ENCODE measurements around the gene PSME3IP1.
"Not testable (repeated sequence)": the region's sequence is repeated elsewhere in the genome, so short reads cannot be mapped to it uniquely, and the experiment has no call there.

The PSME3IP1 gene

DNA sequence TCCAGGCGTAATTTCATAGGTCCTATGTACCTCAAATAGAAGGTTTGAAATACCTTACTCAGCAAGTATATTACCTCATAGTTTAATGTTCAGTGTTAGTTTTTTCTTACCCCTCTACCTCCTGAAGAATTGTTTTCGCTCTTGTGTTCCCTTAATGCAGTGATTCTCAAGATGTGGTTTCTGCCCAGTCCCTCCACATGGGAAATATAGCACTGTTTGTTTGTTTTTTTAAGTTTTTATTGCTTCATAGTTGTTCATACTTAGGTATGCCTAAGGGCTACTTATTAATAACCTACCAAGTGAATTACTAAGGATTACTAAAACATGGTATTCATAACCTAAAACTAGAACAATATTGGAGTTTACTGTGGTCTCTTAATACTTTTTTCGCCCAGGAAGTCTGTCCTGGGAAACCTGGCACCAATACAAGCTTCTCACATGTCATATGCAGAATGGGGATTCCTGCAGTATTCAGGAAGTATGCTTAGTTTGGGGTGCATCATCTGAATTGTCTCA lies 5.3 kb upstream of the PSME3IP1 start:
- TF ChIP-seq SPI1 (IDR thresholded peaks at IDR 0.05; ENCODE audit: borderline replicate concordance, low read depth) = no peak
- TF ChIP-seq, protein P1, sequence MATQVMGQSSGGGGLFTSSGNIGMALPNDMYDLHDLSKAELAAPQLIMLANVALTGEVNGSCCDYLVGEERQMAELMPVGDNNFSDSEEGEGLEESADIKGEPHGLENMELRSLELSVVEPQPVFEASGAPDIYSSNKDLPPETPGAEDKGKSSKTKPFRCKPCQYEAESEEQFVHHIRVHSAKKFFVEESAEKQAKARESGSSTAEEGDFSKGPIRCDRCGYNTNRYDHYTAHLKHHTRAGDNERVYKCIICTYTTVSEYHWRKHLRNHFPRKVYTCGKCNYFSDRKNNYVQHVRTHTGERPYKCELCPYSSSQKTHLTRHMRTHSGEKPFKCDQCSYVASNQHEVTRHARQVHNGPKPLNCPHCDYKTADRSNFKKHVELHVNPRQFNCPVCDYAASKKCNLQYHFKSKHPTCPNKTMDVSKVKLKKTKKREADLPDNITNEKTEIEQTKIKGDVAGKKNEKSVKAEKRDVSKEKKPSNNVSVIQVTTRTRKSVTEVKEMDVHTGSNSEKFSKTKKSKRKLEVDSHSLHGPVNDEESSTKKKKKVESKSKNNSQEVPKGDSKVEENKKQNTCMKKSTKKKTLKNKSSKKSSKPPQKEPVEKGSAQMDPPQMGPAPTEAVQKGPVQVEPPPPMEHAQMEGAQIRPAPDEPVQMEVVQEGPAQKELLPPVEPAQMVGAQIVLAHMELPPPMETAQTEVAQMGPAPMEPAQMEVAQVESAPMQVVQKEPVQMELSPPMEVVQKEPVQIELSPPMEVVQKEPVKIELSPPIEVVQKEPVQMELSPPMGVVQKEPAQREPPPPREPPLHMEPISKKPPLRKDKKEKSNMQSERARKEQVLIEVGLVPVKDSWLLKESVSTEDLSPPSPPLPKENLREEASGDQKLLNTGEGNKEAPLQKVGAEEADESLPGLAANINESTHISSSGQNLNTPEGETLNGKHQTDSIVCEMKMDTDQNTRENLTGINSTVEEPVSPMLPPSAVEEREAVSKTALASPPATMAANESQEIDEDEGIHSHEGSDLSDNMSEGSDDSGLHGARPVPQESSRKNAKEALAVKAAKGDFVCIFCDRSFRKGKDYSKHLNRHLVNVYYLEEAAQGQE (IDR thresholded peaks at IDR 0.05; ENCODE audit: insufficient replicate concordance, low read depth) = no peak
- TF ChIP-seq GABPA (IDR thresholded peaks at IDR 0.05; ENCODE audit: low read depth) = no peak
- TF ChIP-seq, protein P2, sequence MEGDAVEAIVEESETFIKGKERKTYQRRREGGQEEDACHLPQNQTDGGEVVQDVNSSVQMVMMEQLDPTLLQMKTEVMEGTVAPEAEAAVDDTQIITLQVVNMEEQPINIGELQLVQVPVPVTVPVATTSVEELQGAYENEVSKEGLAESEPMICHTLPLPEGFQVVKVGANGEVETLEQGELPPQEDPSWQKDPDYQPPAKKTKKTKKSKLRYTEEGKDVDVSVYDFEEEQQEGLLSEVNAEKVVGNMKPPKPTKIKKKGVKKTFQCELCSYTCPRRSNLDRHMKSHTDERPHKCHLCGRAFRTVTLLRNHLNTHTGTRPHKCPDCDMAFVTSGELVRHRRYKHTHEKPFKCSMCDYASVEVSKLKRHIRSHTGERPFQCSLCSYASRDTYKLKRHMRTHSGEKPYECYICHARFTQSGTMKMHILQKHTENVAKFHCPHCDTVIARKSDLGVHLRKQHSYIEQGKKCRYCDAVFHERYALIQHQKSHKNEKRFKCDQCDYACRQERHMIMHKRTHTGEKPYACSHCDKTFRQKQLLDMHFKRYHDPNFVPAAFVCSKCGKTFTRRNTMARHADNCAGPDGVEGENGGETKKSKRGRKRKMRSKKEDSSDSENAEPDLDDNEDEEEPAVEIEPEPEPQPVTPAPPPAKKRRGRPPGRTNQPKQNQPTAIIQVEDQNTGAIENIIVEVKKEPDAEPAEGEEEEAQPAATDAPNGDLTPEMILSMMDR (IDR thresholded peaks at IDR 0.05; ENCODE audit: insufficient read depth, low read length) = no peak
- no peak for TF ChIP-seq POLR2AphosphoS5 (IDR thresholded peaks at IDR 0.05; ENCODE audit: low read depth)
- Histone ChIP-seq H3K27me3 (ENCODE audit: insufficient read depth, poor library complexity, severe bottlenecking) (no peaks in the 10 kb centered on the region), H3K27ac (replicated peaks) (no peak overlapping the region), H3K4me3 (replicated peaks; ENCODE audit: insufficient read depth, low read length) (no peak overlapping the region)
- no peak for DNase-seq (ENCODE audit: low read depth in 1 of 2, low spot score in 1 of 2)

DNA sequence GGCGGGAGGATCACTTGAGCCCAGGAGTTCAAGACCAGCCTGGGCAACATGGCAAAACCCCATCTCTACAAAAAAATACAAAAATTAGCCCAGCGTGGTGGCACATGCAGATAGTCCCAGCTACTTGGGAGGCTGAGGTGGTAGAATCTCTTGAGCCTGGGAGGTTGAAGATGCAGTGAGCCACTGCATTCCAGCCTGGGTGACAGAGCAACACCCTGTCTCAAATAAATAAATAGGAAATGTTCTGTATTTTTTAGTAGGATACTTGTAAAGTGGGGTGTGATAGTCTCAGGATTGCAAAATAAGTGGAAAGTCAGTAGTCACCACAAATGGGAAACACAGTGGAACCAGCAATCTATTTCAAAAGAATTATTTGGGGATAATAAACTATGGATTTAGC lies 4.3 kb upstream of the PSME3IP1 start:
- TF ChIP-seq, protein P2 (IDR thresholded peaks at IDR 0.05; ENCODE audit: insufficient read depth, low read length) = no peak
- TF ChIP-seq GABPA (IDR thresholded peaks at IDR 0.05; ENCODE audit: low read depth) (no peak), SPI1 (IDR thresholded peaks at IDR 0.05; ENCODE audit: borderline replicate concordance, low read depth) (no peak), POLR2AphosphoS5 (IDR thresholded peaks at IDR 0.05; ENCODE audit: low read depth) (no peak)
- TF ChIP-seq, protein P1 (IDR thresholded peaks at IDR 0.05; ENCODE audit: insufficient replicate concordance, low read depth) = no peak
- Histone ChIP-seq H3K27ac (replicated peaks) (no peak overlapping the region), H3K4me3 (replicated peaks; ENCODE audit: insufficient read depth, low read length) (no peak overlapping the region), H3K27me3 (ENCODE audit: insufficient read depth, poor library complexity, severe bottlenecking) (no peaks in the 10 kb centered on the region)
- DNase-seq (ENCODE audit: low read depth in 1 of 2, low spot score in 1 of 2) = no peak

DNA sequence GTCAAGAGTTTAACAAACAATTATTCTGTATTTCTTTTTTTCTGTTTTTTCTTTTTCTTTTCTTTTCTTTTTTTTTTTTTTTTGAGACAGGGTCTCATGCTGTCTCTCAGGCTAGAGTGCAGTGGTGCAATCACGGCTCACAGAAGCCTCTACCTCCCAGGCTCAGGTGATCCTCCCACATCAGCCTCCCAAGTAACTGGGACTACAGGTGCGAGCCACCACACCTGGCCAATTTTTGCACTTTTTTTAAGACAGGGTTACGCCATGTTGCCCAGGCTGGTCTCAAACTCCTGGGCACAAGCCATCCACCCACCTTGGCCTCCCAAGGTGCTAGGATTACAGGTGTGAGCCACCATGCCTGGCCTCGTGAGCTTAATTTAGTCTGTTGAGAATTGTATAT lies 3.7 kb upstream of the PSME3IP1 start:
- DNase-seq (ENCODE audit: low read depth in 1 of 2, low spot score in 1 of 2); H3K27ac ChIP-seq (replicated peaks); H3K4me3 ChIP-seq (replicated peaks; ENCODE audit: insufficient read depth, low read length); H3K27me3 ChIP-seq (ENCODE audit: insufficient read depth, poor library complexity, severe bottlenecking): not testable (repeated sequence)

DNA sequence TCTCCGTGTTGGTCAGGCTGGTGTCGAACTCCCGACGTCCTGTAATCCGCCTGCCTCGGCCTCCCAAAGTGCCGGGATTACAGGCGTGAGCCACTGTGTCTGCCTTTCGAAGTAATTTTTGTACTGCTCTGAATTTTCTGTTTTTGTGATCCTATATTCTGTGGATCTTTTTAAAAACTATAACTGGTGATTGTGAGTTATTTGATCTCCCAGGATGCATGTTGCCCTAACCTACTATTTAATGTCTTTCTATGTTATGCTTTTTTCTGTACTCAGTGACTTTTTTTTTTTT lies 2.8 kb upstream of the PSME3IP1 start:
- TF ChIP-seq SPI1 (IDR thresholded peaks at IDR 0.05; ENCODE audit: borderline replicate concordance, low read depth) (no peak), GABPA (IDR thresholded peaks at IDR 0.05; ENCODE audit: low read depth) (no peak), POLR2AphosphoS5 (IDR thresholded peaks at IDR 0.05; ENCODE audit: low read depth) (no peak)
- TF ChIP-seq, protein P2 (IDR thresholded peaks at IDR 0.05; ENCODE audit: insufficient read depth, low read length) = no peak
- H3K27ac ChIP-seq (replicated peaks) = no peak overlapping the region
- DNase-seq (ENCODE audit: low read depth in 1 of 2, low spot score in 1 of 2) = no peak
- no peak overlapping the region for H3K4me3 ChIP-seq (replicated peaks; ENCODE audit: insufficient read depth, low read length)
- no peaks in the 10 kb centered on the region for H3K27me3 ChIP-seq (ENCODE audit: insufficient read depth, poor library complexity, severe bottlenecking)

DNA sequence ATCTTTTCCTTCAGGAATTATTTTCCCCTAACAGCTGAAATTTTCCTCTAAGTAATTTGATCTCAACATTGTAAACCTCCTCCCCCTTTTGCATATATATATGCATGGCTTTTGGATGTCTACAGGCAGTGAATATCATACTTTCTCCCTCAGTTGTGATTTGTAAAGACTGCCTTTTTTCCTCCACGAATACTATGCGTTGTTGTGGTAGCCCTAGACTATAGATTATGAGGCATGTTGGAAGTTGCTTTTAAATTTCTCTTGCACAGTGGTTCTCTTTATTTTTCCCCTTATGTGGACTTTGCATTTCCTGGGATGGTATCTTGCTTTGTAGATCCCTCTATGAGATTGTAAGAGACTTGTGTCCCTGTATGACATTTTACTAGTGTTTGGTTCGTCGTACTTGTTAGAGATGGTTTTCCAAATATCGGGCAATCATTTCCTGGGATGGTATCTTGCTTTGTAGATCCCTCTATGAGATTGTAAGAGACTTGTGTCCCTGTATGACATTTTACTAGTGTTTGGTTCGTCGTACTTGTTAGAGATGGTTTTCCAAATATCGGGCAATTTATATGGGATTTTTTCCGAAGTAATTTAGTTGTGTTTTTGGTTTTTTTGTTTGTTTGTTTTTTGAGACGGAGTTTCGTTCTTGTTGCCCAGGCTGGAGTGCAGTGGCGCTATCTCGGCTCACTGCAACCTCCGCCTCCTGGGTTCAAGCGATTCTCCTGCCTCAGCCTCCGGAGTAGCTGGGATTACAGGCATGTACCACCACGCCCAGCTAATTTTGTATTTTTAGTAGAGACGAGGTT lies 2.3 kb upstream of the PSME3IP1 start:
- DNase-seq (ENCODE audit: low read depth in 1 of 2, low spot score in 1 of 2); H3K27me3 ChIP-seq (ENCODE audit: insufficient read depth, poor library complexity, severe bottlenecking): not testable (repeated sequence)
- peak overlapping the region; percentile 86; the same call in 1 of the 2 replicates for H3K27ac ChIP-seq (replicated peaks)
- peak overlapping the region; percentile 98 for H3K4me3 ChIP-seq (replicated peaks; ENCODE audit: insufficient read depth, low read length)
